GM20000 (cell line): Measurements from ENCODE around the gene ATP5PO.
"Not testable (repeated sequence)": the region's sequence is repeated elsewhere in the genome, so short reads cannot be mapped to it uniquely, and the experiment has no call there.

Source experiments
- DNase-seq: peaks from one replicate; pipeline ENCODE4 v3.0.0; 2012; ENCODE audit warnings: low spot score
- TF ChIP-seq, protein P1 (sequence below): IDR thresholded peaks from 2 replicates; pipeline ENCODE4 v1.5.1; 2012; ENCODE audit warnings: mild to moderate bottlenecking, control low read depth; ENCODE audit errors: extremely low read depth, missing control alignments

ATP5PO gene

DNA sequence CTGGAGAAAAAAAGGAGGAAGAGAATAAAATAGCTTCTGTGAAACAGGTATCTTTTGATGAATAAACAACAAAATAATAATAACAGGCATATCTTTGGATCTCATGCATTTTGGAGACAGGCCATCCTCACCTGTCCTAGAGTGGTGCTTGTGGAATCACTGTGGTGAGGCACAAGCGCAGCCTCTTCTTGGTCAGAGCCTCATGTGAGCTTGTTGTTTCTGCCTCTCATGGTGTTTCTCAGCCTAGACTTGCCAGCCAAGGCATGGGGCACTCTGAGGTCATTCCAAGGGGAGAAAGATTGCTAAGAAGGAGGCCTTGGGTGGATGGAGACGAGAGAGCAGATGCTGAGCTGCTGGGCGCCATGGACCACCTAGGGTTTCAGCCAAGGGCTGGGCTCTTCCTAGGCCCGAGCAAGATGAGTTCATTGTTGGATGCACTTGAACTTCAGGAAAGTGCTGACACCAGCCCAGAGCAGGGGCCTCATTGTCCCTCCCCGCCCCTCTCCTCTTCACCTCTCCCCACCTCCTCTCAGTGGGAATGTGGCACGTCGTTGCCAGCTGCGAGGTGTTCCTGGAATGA is 49.5 kb downstream of the ATP5PO start:
- DNase-seq: no peak
- TF ChIP-seq, protein P1, sequence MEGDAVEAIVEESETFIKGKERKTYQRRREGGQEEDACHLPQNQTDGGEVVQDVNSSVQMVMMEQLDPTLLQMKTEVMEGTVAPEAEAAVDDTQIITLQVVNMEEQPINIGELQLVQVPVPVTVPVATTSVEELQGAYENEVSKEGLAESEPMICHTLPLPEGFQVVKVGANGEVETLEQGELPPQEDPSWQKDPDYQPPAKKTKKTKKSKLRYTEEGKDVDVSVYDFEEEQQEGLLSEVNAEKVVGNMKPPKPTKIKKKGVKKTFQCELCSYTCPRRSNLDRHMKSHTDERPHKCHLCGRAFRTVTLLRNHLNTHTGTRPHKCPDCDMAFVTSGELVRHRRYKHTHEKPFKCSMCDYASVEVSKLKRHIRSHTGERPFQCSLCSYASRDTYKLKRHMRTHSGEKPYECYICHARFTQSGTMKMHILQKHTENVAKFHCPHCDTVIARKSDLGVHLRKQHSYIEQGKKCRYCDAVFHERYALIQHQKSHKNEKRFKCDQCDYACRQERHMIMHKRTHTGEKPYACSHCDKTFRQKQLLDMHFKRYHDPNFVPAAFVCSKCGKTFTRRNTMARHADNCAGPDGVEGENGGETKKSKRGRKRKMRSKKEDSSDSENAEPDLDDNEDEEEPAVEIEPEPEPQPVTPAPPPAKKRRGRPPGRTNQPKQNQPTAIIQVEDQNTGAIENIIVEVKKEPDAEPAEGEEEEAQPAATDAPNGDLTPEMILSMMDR: no peak

DNA sequence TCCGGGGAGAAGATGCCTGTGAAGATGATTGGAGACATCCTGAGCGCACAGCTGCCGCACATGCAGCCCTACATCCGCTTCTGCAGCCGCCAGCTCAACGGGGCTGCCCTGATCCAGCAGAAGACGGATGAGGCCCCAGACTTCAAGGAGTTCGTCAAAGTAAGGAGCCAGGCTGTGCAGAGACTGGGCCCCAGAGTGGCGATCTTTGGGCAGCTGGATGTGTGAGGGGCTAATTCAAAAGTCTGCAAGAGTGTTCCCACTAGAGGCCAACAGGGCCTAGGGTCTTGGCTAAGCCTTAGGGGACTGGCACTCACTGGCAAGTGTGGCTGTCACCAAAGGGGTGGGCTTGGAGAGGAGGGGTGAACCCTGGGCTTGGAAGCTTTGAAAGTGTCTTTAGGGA is 50.4 kb downstream of the ATP5PO start:
- DNase-seq: no peak
- TF ChIP-seq, protein P1: no peak

DNA sequence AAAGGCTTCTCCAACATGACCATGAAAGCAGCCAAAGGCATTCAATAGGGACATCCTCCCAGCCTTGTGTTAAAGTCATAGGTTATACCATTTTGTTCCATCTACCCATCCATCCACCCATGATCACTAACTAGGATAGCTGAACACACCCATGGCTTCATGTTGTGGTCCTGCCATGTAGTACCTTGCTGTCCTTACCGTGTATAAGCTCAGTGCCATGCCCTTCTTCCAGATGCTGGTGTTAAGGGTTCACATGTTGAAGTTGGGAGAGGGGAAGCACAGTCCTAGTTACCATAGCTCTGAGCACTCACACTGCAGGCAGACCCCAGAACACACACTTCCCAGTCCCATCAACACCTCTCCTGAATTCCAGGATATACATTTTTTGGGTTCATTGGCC is 51.5 kb downstream of the ATP5PO start:
- no peak for DNase-seq
- TF ChIP-seq, protein P1: no peak

DNA sequence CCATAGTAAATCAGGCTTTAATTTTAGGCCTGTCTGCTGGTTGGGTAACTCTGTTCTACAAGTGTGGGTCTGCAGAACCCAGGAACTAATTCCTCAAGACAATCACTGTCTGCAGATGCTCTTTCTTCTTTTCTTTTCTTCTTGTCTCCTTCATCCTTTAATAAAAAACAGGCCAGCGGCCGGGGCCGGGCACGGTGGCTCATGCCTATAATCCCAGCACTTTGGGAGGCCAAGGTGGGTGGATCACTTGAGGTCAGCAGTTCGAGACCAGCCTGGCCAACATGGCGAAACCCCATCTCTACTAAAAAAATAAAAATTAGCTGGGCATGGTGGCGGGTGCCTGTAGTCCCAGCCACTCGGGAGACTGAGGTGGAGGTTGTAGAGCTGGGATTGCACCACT is 52.4 kb downstream of the ATP5PO start:
- not testable (repeated sequence) for DNase-seq

DNA sequence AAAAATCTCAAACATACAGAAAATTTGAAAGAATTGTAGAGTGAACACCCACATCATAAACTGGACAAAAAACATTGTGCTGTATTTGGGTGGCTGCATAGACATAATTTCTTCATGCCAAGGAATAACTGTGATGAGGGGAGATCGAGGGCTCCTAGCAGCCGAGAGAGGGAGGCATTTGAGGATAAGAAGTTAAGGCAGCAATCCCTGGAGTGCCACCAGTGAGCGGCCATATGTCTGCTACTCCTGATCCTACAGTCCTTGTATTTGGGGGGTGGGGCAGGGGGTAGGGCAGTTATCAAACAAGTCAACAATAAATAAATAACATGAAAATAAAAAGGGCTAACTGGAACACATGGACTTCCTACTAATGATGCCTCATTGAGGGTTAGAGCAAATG is 54.5 kb downstream of the ATP5PO start:
- no peak for DNase-seq
- TF ChIP-seq, protein P1: no peak

DNA sequence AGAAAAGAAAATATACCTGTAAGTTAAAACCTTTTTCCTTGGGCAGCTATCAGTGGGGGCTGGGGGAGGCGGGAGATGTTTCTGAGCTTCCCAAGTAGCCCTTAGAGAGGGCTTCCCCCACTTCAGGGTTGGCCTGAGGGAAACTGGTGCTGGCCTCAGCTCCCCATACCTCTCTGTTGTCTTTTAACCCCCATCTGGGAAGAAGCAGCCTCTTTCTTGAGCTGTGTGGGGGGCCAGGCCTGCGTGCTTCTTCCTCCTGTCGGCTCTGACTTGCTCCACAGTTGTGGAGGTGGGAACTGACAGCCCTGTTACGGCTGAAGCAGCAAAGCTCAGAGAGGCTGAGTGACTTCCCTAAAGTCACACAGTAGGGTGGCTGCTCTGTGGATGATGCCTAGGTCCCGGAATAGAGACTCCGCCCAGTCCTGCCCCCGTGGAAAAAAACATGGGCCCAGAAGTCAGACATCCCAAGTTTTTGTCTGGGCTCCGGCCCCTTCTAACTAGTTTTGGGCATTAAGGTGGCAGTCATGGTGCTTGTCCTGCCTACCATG is 55.2 kb downstream of the ATP5PO start:
- TF ChIP-seq, protein P1: no peak
- DNase-seq: no peak

DNA sequence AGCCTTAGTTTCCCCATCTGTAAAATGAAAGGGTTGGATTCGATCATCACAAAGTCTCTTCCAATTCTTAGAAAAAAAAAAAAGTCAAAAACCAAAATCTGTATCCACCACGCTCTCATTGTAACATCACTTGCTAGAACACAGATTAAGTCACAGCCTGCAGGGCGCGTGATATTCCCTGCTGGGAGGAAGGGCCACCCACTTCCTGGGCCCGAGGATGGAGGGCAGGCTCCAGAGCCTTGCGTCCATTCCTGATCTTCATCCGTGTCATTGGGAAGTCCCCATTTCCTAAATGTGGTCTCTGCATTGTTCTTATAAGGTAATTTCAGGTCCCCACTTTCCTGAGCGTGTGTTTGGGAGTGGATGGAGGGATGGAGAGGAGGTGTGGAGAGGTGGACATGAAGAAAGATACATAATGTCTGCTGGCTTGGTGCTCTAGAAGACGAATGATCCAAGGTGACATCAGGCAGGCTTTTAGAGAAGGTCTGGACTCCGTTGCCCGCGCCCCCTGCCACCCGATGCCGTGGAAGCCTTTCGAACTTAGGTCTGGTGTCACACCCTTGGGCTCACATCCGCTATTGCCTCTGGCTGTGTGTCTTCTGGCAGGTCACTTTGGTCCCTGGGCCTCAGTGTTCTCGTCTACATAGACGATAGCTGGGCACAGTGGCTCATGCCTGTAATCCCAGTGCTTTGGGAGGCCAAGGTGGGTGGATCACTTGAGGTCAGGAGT is 56.1 kb downstream of the ATP5PO start:
- TF ChIP-seq, protein P1: no peak
- no peak for DNase-seq
